ENCODE results near the gene HDHD5. TPM values are rescaled to one million over a fixed set of nuclear protein-coding genes. Genes with fewer than 3 reads are reported as not detected.

The HDHD5 gene
- total RNA-seq, 1 experiment from 2014 or later, result 37.2 TPM

- peaks cover 2% of the 10 kb centered on the region; the same call in 1 of the 2 replicates for H3K36me3 ChIP-seq (ENCODE audit: control insufficient read depth, insufficient read depth, low read length)
- CTCF ChIA-PET, result no interaction called here
These were observed 13.9 kb downstream of the HDHD5 start for GRCh38 chr22:17145021-17145680.

GRCh38 chr22:17143826-17144225 is 15.3 kb downstream of the HDHD5 start:
- Histone ChIP-seq H3K27me3 (ENCODE audit: control insufficient read depth, insufficient read depth, low read length) (no peaks in the 10 kb centered on the region), H3K36me3 (ENCODE audit: control insufficient read depth, insufficient read depth, low read length) (peaks cover 2% of the 10 kb centered on the region; the same call in 1 of the 2 replicates), H3K4me3 (ENCODE audit: low read depth in 2 of 2, low read length in 2 of 2) (no peak overlapping the region), H3K27ac (ENCODE audit: low read length) (no peak overlapping the region), H3K4me1 (ENCODE audit: control insufficient read depth, insufficient read depth, low read length) (no peaks in the 10 kb centered on the region), H3K9me3 (ENCODE audit: control insufficient read depth, insufficient read depth, low read depth, low read length) (no peaks in the 10 kb centered on the region)
- BruUV-seq (replicated peaks), result no TSS peak
- ChIA-PET POLR2A (no interaction called here), CTCF (interaction anchor here (0.8 kb wide), 1 partner anchor 242 kb away, joined by 4 read pairs; no protein-coding TSS in a partner anchor)
- ATAC-seq (no peak), DNase-seq (ENCODE audit: low read depth, low spot score) (no peak)
- intact Hi-C loops (cut with micrococcal nuclease; ENCODE audit: unreplicated experiment), result no loop called here
- no peak for TF ChIP-seq CTCF (IDR thresholded peaks at IDR 0.05)
- TF ChIP-seq REST (IDR thresholded peaks at IDR 0.05; ENCODE audit: insufficient read depth in 1 of 2, low read depth in 2 of 2, low read length in 1 of 2), result no peak
- no peak for TF ChIP-seq POLR2AphosphoS5 (IDR thresholded peaks at IDR 0.05; ENCODE audit: low read depth, low read length)
- TF ChIP-seq TCF7L2 (IDR thresholded peaks at IDR 0.05; ENCODE audit: low read depth, low read length), result no peak
- no peak for TF ChIP-seq SIN3A (IDR thresholded peaks at IDR 0.05; ENCODE audit: borderline replicate concordance, insufficient read depth, low read depth, low read length)
- in situ Hi-C loops (cut with HindIII; ENCODE audit: low pct_unique_long_range_greater_than_20kb, low sequenced_read_pairs), result no loop called here

More at GRCh38 chr22:17145021-17145680, 13.9 kb downstream of the HDHD5 start:
- POLR2A ChIA-PET, result no interaction called here
- no TSS peak for BruUV-seq (replicated peaks)
- TF ChIP-seq CTCF (IDR thresholded peaks at IDR 0.05), result no peak
- TF ChIP-seq POLR2AphosphoS5 (IDR thresholded peaks at IDR 0.05; ENCODE audit: low read depth, low read length), result no peak
- TF ChIP-seq TCF7L2 (IDR thresholded peaks at IDR 0.05; ENCODE audit: low read depth, low read length), result no peak
- no peak for TF ChIP-seq REST (IDR thresholded peaks at IDR 0.05; ENCODE audit: insufficient read depth in 1 of 2, low read depth in 2 of 2, low read length in 1 of 2)
- no peak overlapping the region for H3K4me3 ChIP-seq (ENCODE audit: low read depth in 2 of 2, low read length in 2 of 2)
- ATAC-seq (no peak), DNase-seq (ENCODE audit: low read depth, low spot score) (no peak)
- no peaks in the 10 kb centered on the region for H3K27me3 ChIP-seq (ENCODE audit: control insufficient read depth, insufficient read depth, low read length)
- H3K27ac ChIP-seq (ENCODE audit: low read length), result no peak overlapping the region
- in situ Hi-C loops (cut with HindIII; ENCODE audit: low pct_unique_long_range_greater_than_20kb, low sequenced_read_pairs) (no loop called here), intact Hi-C loops (cut with micrococcal nuclease; ENCODE audit: unreplicated experiment) (no loop called here)
- H3K4me1 ChIP-seq (ENCODE audit: control insufficient read depth, insufficient read depth, low read length), result no peaks in the 10 kb centered on the region
- H3K9me3 ChIP-seq (ENCODE audit: control insufficient read depth, insufficient read depth, low read depth, low read length), result no peaks in the 10 kb centered on the region

All from Panc1 (cell line).